B cell (primary cell): Measurements from ENCODE around the gene IYD. TPM values are rescaled to one million over a fixed set of nuclear protein-coding genes. Genes with fewer than 3 reads are reported as not detected.

Experiments
- ATAC-seq: fragments of 200-7000 bp; cut with Tn5 transposase; one replicate; pipeline ENCODE4 v1.10.0; 2021; ENCODE audit warnings: low read depth, mild to moderate bottlenecking, moderate number of reproducible peaks, moderate library complexity
- CTCF ChIA-PET: fragments of 350-600 bp; sonication (Branson Sonifier 250); formaldehyde crosslinking; loops from one replicate; lab custom pipeline; 2021; ENCODE audit warnings: antibody characterized with exemption, inconsistent platforms; lab: Charles Lee
- POLR2A ChIA-PET: fragments of 350-600 bp; sonication (Branson Sonifier 250); formaldehyde crosslinking; loops from one replicate; lab custom pipeline; 2021; ENCODE audit warnings: antibody characterized with exemption; lab: Charles Lee
- DNase-seq: peaks from one replicate; pipeline ENCODE4 v3.0.0; 2013
- H2AFZ ChIP-seq: 2 replicates; pipeline ENCODE4 v1.6.1; 2012; ENCODE audit warnings: mild to moderate bottlenecking, low read depth, low read length; ENCODE audit not compliant: insufficient read depth, poor library complexity, severe bottlenecking
- H3K27ac ChIP-seq, 2 donors: 1 replicate in 1 of 2; 2 replicates in 1 of 2; pipeline ENCODE4 v1.5.1; 2012 to 2013; ENCODE audit warnings: low read length in 2 of 2, mild to moderate bottlenecking in 2 of 2, moderate library complexity in 1 of 2
- H3K27me3 ChIP-seq, 4 experiments: fragments of 200-600 bp in 1 of 4; sonication (generic) in 1 of 4; replicated peaks in 1 of 4; 1 replicate in 2 of 4; 2 replicates in 2 of 4; pipeline versions ENCODE4 v1.6.1 to v1.7.0; 2013 to 2016; ENCODE audit warnings: low read length in 3 of 4, mild to moderate bottlenecking in 2 of 4, mixed read lengths in 1 of 4, moderate library complexity in 1 of 4; ENCODE audit not compliant: insufficient read depth in 4 of 4, control insufficient read depth in 3 of 4; ENCODE audit errors: control extremely low read depth in 1 of 4
- H3K36me3 ChIP-seq, 2 experiments: replicated peaks in 1 of 2; 1 replicate in 1 of 2; 2 replicates in 1 of 2; pipeline versions ENCODE4 v1.6.1 to v1.7.1; 2013; ENCODE audit warnings: low read length in 1 of 2; ENCODE audit not compliant: insufficient read depth in 2 of 2, control insufficient read depth in 1 of 2; ENCODE audit errors: control extremely low read depth in 1 of 2, extremely low read depth in 1 of 2
- H3K4me1 ChIP-seq, 2 donors: fragments of 200-600 bp in 1 of 2; sonication (generic) in 1 of 2; 1 replicate in 1 of 2; 2 replicates in 1 of 2; pipeline versions ENCODE4 v1.5.1 to v1.6.1; 2013 to 2017; ENCODE audit warnings: low read length in 2 of 2; ENCODE audit not compliant: control insufficient read depth in 2 of 2, insufficient read depth in 2 of 2
- H3K4me2 ChIP-seq: replicated peaks from 2 replicates; pipeline ENCODE3; 2012; ENCODE audit warnings: mild to moderate bottlenecking, low read depth, low read length; ENCODE audit not compliant: poor library complexity, severe bottlenecking
- H3K4me3 ChIP-seq, 5 experiments: fragments of 200-600 bp in 1 of 5; sonication (generic) in 1 of 5; 1 replicate in 3 of 5; 2 replicates in 2 of 5; pipeline versions ENCODE4 v1.5.1 to v1.7.0; 2011 to 2016; ENCODE audit warnings: low read length in 4 of 5, mild to moderate bottlenecking in 4 of 5, low read depth in 2 of 5, control low read depth in 1 of 5, moderate library complexity in 1 of 5; ENCODE audit not compliant: insufficient read depth in 1 of 5; ENCODE audit errors: control extremely low read depth in 1 of 5, extremely low read depth in 1 of 5
- H3K79me2 ChIP-seq: fragments of 200-600 bp; sonication (generic); one replicate; pipeline ENCODE4 v1.6.0; 2016; ENCODE audit warnings: low read length; ENCODE audit not compliant: control insufficient read depth, insufficient read depth
- H3K9ac ChIP-seq: fragments of 200-600 bp; sonication (generic); 2 replicates; pipeline ENCODE4 v1.6.1; 2017; ENCODE audit warnings: mild to moderate bottlenecking, low read length, moderate library complexity
- H3K9me3 ChIP-seq, 3 donors: one replicate each; pipeline versions ENCODE4 v1.6.1 to v1.7.1; 2013; ENCODE audit warnings: low read length in 2 of 3; ENCODE audit not compliant: control insufficient read depth in 2 of 3, insufficient read depth in 1 of 3; ENCODE audit errors: control extremely low read depth in 1 of 3
- H4K20me1 ChIP-seq: 2 replicates; pipeline ENCODE4 v1.6.0; 2012; ENCODE audit warnings: mild to moderate bottlenecking, low read length; ENCODE audit not compliant: insufficient read depth, control insufficient read depth, poor library complexity, severe bottlenecking
- H3K27ac Mint-ChIP-seq: one replicate; pipeline ENCODE4 v1.8.0; 2021; ENCODE audit warnings: mixed read lengths
- H3K27me3 Mint-ChIP-seq: one replicate; pipeline ENCODE4 v1.8.0; 2021; ENCODE audit warnings: mixed read lengths
- H3K4me1 Mint-ChIP-seq: one replicate; pipeline ENCODE4 v1.8.0; 2021; ENCODE audit warnings: mixed read lengths
- H3K4me3 Mint-ChIP-seq: one replicate; pipeline ENCODE4 v1.8.0; 2021; ENCODE audit warnings: mixed read lengths
- H3K9me3 Mint-ChIP-seq: one replicate; pipeline ENCODE4 v1.8.0; 2022; ENCODE audit warnings: mixed read lengths; ENCODE audit not compliant: insufficient read depth
- CTCF ChIP-seq: fragments of 200-600 bp; IDR thresholded peaks from one replicate; pipeline ENCODE4 v1.8.0; 2022; ENCODE audit warnings: antibody characterized with exemption, mild to moderate bottlenecking
- EZH2 ChIP-seq: IDR thresholded peaks from 2 replicates; pipeline ENCODE4 v1.6.1; 2012; ENCODE audit warnings: borderline replicate concordance, low read depth, mild to moderate bottlenecking, moderate library complexity, low read length; ENCODE audit not compliant: insufficient read depth, poor library complexity, severe bottlenecking
- WGBS: methylation state at CpG from one replicate; pipeline ENCODE4 v1.1.5; 2013; ENCODE audit warnings: missing lambda C conversion rate; ENCODE audit not compliant: insufficient coverage; 5-methylcytosine and 5-hydroxymethylcytosine counted together
- intact Hi-C: fragments of 100-400 bp; cut with micrococcal nuclease; formaldehyde crosslinking; loops from one replicate; pipeline ENCODE4 v1.10.0; 2022
- polyA plus RNA-seq: library from polyadenylated mRNA; depleted of rRNA; stranded (reverse); fragments of >200 nt; gene quantifications from 2 replicates; pipeline ENCODE4 v1.2.3, GENCODE V29; 2012
- total RNA-seq, 2 donors: library from RNA; stranded (reverse); fragments of 120-200 nt in 1 of 2; gene quantifications; 1 replicate in 1 of 2; 2 replicates in 1 of 2; pipeline versions ENCODE4 v1.2.3 to v1.2.4, GENCODE V29; 2013 to 2022

The IYD gene
- total and polyA plus RNA-seq, 2 donors (not counting 1 experiment from before 2014, with no cell fraction given) = not detected

GRCh38 chr6:150354754-150355571 lies 13.8 kb upstream of the IYD start:
- DNase-seq (no peak), ATAC-seq (no peak)
- Mint-ChIP-seq H3K27me3 (peaks cover 10% of the 10 kb centered on the region), H3K27ac (no peak overlapping the region), H3K9me3 (no peaks in the 10 kb centered on the region), H3K4me3 (no peak overlapping the region), H3K4me1 (no peaks in the 10 kb centered on the region)
- CTCF ChIA-PET = interaction anchor here (0.9 kb wide), 1 partner anchor 274 kb away, joined by 3 read pairs; no protein-coding TSS in a partner anchor
- Histone ChIP-seq H3K27ac (no peak overlapping the region), H3K4me2 (no peak overlapping the region), H3K36me3 (no peaks in the 10 kb centered on the region), H3K9ac (no peak overlapping the region), H3K79me2 (no peaks in the 10 kb centered on the region), H3K27me3 (peaks cover 0 to 16% (median 2%) of the 10 kb centered on the region in 4 experiments), H3K4me1 (no peaks in the 10 kb centered on the region), H4K20me1 (no peaks in the 10 kb centered on the region), H3K9me3 (no peaks in the 10 kb centered on the region), H3K4me3 (no peak overlapping the region), H2AFZ (no peak overlapping the region)
- WGBS = no CpG with 5 or more reads among the region's 2 CpGs
- POLR2A ChIA-PET = no interaction called here
- intact Hi-C loops = no loop called here
- TF ChIP-seq EZH2 = no peak
- TF ChIP-seq CTCF = no peak

- no peak overlapping the region for H3K4me3 Mint-ChIP-seq
Observed at GRCh38 chr6:150355932-150356331, 12.9 kb upstream of the IYD start.

More at GRCh38 chr6:150355932-150356331, 12.9 kb upstream of the IYD start:
- intact Hi-C loops = no loop called here
- Mint-ChIP-seq H3K27me3 (peaks cover 17% of the 10 kb centered on the region), H3K4me1 (no peaks in the 10 kb centered on the region), H3K9me3 (no peaks in the 10 kb centered on the region), H3K27ac (no peak overlapping the region)
- ChIA-PET CTCF (no interaction called here), POLR2A (no interaction called here)
- Histone ChIP-seq H3K4me2 (no peak overlapping the region), H3K4me3 (no peak overlapping the region), H3K27me3 (peaks cover 0 to 16% (median 3%) of the 10 kb centered on the region in 4 experiments), H2AFZ (no peak overlapping the region), H4K20me1 (no peaks in the 10 kb centered on the region), H3K36me3 (no peaks in the 10 kb centered on the region), H3K4me1 (no peaks in the 10 kb centered on the region), H3K9me3 (no peaks in the 10 kb centered on the region), H3K9ac (no peak overlapping the region), H3K79me2 (no peaks in the 10 kb centered on the region), H3K27ac (no peak overlapping the region)
- no peak for DNase-seq
- no peak for ATAC-seq
- TF ChIP-seq CTCF (no peak), EZH2 (no peak)
- 100% methylated on average over 3 of the region's 4 CpGs for WGBS
